HFFc6 (cell line): Measurements from ENCODE around the gene GULP1. TPM values are rescaled to one million over a fixed set of nuclear protein-coding genes. Genes with fewer than 3 reads are reported as not detected.

ENCODE experiments used
- DNase-seq: peaks from one replicate; pipeline ENCODE4 v3.0.0-alpha.2; 2018
- H3K27ac Mint-ChIP-seq: 2 replicates; pipeline ENCODE4 v1.8.0; 2020; ENCODE audit warnings: mild to moderate bottlenecking, mixed read lengths
- H3K27me3 Mint-ChIP-seq: 2 replicates; pipeline ENCODE4 v1.8.0; 2021; ENCODE audit warnings: mild to moderate bottlenecking, moderate library complexity, mixed read lengths; ENCODE audit not compliant: insufficient read depth
- H3K36me3 Mint-ChIP-seq: 2 replicates; pipeline ENCODE4 v1.8.0; 2021; ENCODE audit warnings: low read depth, mixed read lengths
- H3K4me1 Mint-ChIP-seq: 2 replicates; pipeline ENCODE4 v1.8.0; 2020; ENCODE audit warnings: low read depth, mixed read lengths
- H3K4me3 Mint-ChIP-seq: 2 replicates; pipeline ENCODE4 v1.8.0; 2020; ENCODE audit warnings: mild to moderate bottlenecking, moderate library complexity, mixed read lengths
- H3K9me3 Mint-ChIP-seq: 2 replicates; pipeline ENCODE4 v1.8.0; 2020; ENCODE audit warnings: mild to moderate bottlenecking, mixed read lengths
- total RNA-seq, 6 experiments: library from RNA; stranded (reverse); fragmentation: NEBNext Ultra II Directional; extraction: Animal tissue kit (Norgen Biotek cat#: 25700); gene quantifications; 2 replicates in 1 of 6; 3 replicates in 5 of 6; pipeline ENCODE4 v1.2.3, GENCODE V29; 2021
- TF ChIP-seq, protein P1 (sequence below): fragments of 200-600 bp; sonication (generic); IDR thresholded peaks from 2 replicates; pipeline ENCODE4 v1.5.0; 2021; ENCODE audit warnings: antibody characterized with exemption, mild to moderate bottlenecking

GULP1 gene
- total RNA-seq, 6 experiments from 2014 or later, result 33.3 to 76.1 (median 63.9) TPM

DNA sequence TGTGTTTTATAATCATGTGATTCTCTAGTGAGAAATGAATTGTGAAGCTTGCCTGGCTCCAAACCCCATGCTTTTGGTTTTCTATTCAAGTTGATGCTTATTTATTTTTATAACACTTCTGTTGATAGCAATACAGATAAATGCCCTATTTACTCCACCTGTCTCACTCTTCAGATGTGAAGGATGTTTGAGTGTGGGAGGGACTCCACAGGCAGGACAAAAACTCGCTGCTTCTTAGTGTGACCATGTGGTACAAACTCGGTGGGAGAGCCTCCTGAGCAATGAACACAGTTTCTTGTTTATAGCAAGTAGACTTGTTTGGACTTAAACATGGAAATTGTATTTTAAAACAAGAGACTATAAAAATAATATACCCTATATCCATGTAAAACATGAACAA, 219.7 kb downstream of the GULP1 start:
- TF ChIP-seq, protein P1, sequence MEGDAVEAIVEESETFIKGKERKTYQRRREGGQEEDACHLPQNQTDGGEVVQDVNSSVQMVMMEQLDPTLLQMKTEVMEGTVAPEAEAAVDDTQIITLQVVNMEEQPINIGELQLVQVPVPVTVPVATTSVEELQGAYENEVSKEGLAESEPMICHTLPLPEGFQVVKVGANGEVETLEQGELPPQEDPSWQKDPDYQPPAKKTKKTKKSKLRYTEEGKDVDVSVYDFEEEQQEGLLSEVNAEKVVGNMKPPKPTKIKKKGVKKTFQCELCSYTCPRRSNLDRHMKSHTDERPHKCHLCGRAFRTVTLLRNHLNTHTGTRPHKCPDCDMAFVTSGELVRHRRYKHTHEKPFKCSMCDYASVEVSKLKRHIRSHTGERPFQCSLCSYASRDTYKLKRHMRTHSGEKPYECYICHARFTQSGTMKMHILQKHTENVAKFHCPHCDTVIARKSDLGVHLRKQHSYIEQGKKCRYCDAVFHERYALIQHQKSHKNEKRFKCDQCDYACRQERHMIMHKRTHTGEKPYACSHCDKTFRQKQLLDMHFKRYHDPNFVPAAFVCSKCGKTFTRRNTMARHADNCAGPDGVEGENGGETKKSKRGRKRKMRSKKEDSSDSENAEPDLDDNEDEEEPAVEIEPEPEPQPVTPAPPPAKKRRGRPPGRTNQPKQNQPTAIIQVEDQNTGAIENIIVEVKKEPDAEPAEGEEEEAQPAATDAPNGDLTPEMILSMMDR, result no peak
- H3K36me3 Mint-ChIP-seq, result no peaks in the 10 kb centered on the region
- no peaks in the 10 kb centered on the region for H3K9me3 Mint-ChIP-seq
- H3K27me3 Mint-ChIP-seq, result peaks cover 1% of the 10 kb centered on the region
- DNase-seq, result no peak
- H3K27ac Mint-ChIP-seq, result no peak overlapping the region
- H3K4me3 Mint-ChIP-seq, result no peak overlapping the region
- H3K4me1 Mint-ChIP-seq, result peaks cover 9% of the 10 kb centered on the region

DNA sequence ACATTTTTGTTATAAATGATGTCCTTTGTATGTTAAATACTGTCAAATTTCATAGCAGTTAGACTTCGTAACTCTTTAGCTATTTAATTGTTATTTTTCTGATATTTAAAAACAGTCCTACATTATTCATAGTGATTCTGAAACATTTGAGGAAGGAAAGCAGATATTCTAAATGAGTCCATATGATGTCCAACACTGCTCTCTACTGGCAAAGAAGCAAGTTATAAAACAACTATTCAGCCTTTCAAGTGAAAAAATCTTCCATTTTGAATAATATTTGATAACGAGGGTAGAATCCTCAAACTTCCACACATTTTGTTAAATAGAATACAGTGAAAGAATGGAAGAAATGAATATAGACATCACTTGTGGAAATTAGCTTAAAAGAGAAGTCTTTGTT, 220.8 kb downstream of the GULP1 start:
- Mint-ChIP-seq H3K4me1 (peaks cover 12% of the 10 kb centered on the region), H3K36me3 (no peaks in the 10 kb centered on the region), H3K27ac (no peak overlapping the region), H3K27me3 (peaks cover 1% of the 10 kb centered on the region), H3K4me3 (no peak overlapping the region), H3K9me3 (no peaks in the 10 kb centered on the region)
- DNase-seq, result peak; percentile 65
- TF ChIP-seq, protein P1, result peak; percentile 84

DNA sequence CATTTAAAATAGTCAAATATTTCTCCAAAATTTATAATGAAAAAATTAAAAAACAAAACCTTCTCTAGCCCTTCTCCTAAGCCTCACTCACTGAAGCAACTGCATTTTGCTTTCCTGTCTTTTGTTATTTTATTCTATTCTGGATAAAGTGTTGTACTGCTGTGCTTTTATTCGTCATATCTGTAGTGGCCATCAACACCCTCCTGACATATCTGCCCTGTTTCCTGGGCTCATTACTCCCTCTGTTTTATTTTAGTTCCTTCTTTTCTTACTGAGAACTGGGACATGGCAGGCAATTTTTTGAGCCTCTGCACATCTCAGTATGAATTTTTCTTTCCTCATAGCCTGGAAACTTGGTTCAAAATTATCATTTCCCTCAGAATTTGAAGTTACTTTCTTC, 224.2 kb downstream of the GULP1 start:
- no peak for DNase-seq
- Mint-ChIP-seq H3K4me3 (no peak overlapping the region), H3K27me3 (peaks cover 1% of the 10 kb centered on the region), H3K27ac (no peak overlapping the region), H3K9me3 (no peaks in the 10 kb centered on the region), H3K36me3 (peaks cover 5% of the 10 kb centered on the region), H3K4me1 (peaks cover 46% of the 10 kb centered on the region)
- TF ChIP-seq, protein P1, result no peak

DNA sequence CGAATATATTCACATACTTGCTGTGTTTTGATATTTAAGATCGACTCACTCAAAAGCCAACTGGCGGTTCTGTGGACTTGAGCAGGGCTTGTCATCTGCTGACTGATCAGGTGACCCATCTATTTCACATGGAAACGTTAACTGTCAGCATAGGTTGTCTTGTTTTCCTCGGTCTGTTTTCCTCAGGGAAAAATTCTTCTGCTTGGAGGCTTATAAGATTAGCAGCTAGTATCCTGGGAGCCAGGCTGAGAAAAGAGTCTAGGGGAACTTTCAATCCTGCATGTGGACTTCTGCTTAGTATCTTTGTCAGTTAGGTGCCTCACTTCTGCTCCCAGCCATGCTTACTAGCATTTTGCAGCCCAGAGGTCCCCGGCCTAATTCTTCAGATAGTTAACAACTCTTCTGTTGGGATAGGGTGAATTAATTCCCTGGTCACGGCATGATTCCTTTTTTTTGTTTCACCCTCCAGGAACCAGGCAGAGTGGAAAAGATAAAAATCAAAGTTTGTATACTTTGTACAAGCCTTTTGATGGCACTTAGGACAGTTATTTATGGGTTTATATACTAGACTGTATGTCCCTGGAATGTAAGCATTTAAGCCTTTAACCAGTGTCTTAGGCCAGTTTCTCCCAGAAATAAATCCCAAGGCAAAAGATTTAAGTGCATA, 226.0 kb downstream of the GULP1 start:
- peaks cover 1% of the 10 kb centered on the region for H3K27me3 Mint-ChIP-seq
- no peaks in the 10 kb centered on the region for H3K9me3 Mint-ChIP-seq
- TF ChIP-seq, protein P1, result no peak
- peak overlapping the region; percentile 52 for H3K4me3 Mint-ChIP-seq
- peaks cover 9% of the 10 kb centered on the region for H3K36me3 Mint-ChIP-seq
- DNase-seq, result peak; percentile 13
- peak overlapping the region; percentile 75 for H3K27ac Mint-ChIP-seq
- H3K4me1 Mint-ChIP-seq, result peaks cover 44% of the 10 kb centered on the region

DNA sequence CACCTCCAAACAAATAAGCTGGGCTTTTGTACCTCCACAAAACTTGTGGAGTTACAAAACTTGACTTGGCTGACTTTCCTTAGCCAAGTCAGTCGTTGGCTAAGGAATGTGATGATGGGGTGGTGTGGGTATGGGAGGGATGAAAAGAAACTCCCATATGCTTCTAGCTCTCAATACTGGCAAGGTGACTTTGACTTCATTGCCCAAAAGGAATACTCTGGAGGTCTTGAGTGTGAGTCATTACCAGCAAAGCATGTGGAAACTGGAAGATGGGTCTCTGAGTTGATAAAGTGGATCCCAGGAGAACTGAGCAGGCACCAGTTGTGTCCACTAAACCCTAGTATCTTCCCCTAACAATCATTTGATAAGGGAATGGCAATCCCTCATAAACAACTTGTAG, 226.7 kb downstream of the GULP1 start:
- H3K4me1 Mint-ChIP-seq, result peaks cover 37% of the 10 kb centered on the region
- peak overlapping the region; percentile 75 for H3K27ac Mint-ChIP-seq
- peaks cover 9% of the 10 kb centered on the region for H3K36me3 Mint-ChIP-seq
- TF ChIP-seq, protein P1, result no peak
- no peaks in the 10 kb centered on the region for H3K9me3 Mint-ChIP-seq
- H3K4me3 Mint-ChIP-seq, result peak overlapping the region; percentile 51
- peaks cover 1% of the 10 kb centered on the region for H3K27me3 Mint-ChIP-seq
- peak; percentile 37 for DNase-seq
